HG03469 (cell line): Measurements from ENCODE around the gene RNF114.
"Not testable (repeated sequence)": the region's sequence is repeated elsewhere in the genome, so short reads cannot be mapped to it uniquely, and the experiment has no call there.

Source experiments
- ATAC-seq: cut with Tn5 transposase; IDR thresholded peaks from one replicate; pipeline ENCODE4 v1.9.1; 2021; ENCODE audit warnings: mild to moderate bottlenecking, moderate library complexity, moderate number of reproducible peaks; ENCODE audit not compliant: unreplicated experiment

Gene RNF114

GRCh38 chr20:49924247-49924646 lies 11.9 kb upstream of the RNF114 start:
- ATAC-seq = no peak

- no peak for ATAC-seq
Measured at GRCh38 chr20:49925901-49926454, 10.2 kb upstream of the RNF114 start.

- ATAC-seq = no peak
Measured at GRCh38 chr20:49928411-49929141, 7.6 kb upstream of the RNF114 start.

- ATAC-seq = no peak
Measured at GRCh38 chr20:49929142-49929494, 7.1 kb upstream of the RNF114 start.

GRCh38 chr20:49935746-49936152 lies 448 bp upstream of the RNF114 start:
- no peak for ATAC-seq

- ATAC-seq = no peak
Measured at GRCh38 chr20:49937027-49937929, 1.1 kb downstream of the RNF114 start.

GRCh38 chr20:49938173-49939163 lies 2.3 kb downstream of the RNF114 start:
- ATAC-seq = no peak

GRCh38 chr20:49941456-49941855 lies 5.3 kb downstream of the RNF114 start:
- no peak for ATAC-seq

GRCh38 chr20:49942303-49942702 lies 6.1 kb downstream of the RNF114 start:
- no peak for ATAC-seq

- no peak for ATAC-seq
Measured at GRCh38 chr20:49942942-49943341, 6.7 kb downstream of the RNF114 start.

- ATAC-seq = no peak
Measured at GRCh38 chr20:49945306-49945700, 9.1 kb downstream of the RNF114 start.

GRCh38 chr20:49945701-49946477 lies 9.7 kb downstream of the RNF114 start:
- ATAC-seq = no peak

- ATAC-seq = no peak
Measured at GRCh38 chr20:49948178-49948577, 12.0 kb downstream of the RNF114 start.

GRCh38 chr20:49948809-49949507 lies 12.8 kb downstream of the RNF114 start:
- ATAC-seq = no peak

GRCh38 chr20:49951151-49951550 lies 15.0 kb downstream of the RNF114 start:
- ATAC-seq = no peak

- ATAC-seq = no peak
Measured at GRCh38 chr20:49955167-49955566, 19.0 kb downstream of the RNF114 start.

- ATAC-seq = not testable (repeated sequence)
Measured at GRCh38 chr20:49955830-49956396, 19.7 kb downstream of the RNF114 start.

GRCh38 chr20:49956689-49957088 lies 20.5 kb downstream of the RNF114 start:
- ATAC-seq = no peak
